Measurements from ENCODE around the gene ARHGDIG. TPM values are rescaled to one million over a fixed set of nuclear protein-coding genes. Genes with fewer than 3 reads are reported as not detected.

The ARHGDIG gene
- total RNA-seq, 1 donor from 2014 or later = 7.0 TPM

GRCh38 chr16:268141-269053 is 12.0 kb upstream of the ARHGDIG start:
- TF ChIP-seq CTCF (IDR thresholded peaks at IDR 0.05; ENCODE audit: borderline replicate concordance) = no peak
- Histone ChIP-seq H3K4me3 (no peak overlapping the region), H3K27ac (replicated peaks) (no peak overlapping the region), H3K9me3 (replicated peaks) (no peaks in the 10 kb centered on the region), H3K27me3 (ENCODE audit: low read depth) (peaks cover 1% of the 10 kb centered on the region), H3K36me3 (peaks cover 18% of the 10 kb centered on the region), H3K4me1 (no peaks in the 10 kb centered on the region)
- intact Hi-C loops (cut with micrococcal nuclease) = no loop called here
- no peak for DNase-seq

DNA sequence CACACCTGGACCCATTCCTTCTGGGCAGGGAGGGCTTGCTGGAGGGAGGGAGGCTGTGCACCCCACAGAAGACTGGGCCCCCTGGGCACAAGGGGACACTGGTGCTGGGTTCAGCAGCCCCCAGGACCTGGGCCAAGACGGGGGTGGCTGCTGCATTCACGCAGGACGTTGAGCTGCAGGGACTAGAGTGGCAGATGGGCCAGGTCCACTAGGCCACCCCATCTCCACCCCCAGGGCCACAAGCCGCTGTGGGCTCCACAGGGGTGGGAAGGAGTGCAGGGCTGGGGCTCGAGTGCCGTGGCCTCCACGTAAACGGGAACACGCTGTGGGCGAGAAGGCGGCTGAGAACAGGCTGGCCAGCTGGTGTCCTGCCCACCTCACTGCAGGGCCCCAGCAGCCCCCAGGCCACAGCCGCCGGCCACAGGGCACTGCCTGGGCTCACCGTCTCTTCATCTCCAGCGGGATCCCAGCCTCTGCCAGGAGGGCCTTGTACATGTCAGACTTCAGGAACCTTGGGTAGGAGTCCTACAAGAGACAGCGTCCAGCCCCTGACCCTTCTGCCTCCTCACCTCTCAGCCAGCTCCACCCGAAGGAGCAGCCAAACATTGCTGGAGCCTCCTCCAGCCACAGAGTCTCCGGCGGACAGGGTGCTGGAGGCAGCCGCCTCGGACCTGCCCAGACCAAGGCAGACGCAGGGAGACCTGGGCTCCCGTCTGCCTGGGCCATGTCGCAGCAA is 11.2 kb upstream of the ARHGDIG start:
- H3K27me3 ChIP-seq (ENCODE audit: low read depth) = peaks cover 7% of the 10 kb centered on the region
- H3K36me3 ChIP-seq = peaks cover 10% of the 10 kb centered on the region
- no peaks in the 10 kb centered on the region for H3K4me1 ChIP-seq
- H3K4me3 ChIP-seq = no peak overlapping the region
- intact Hi-C loops (cut with micrococcal nuclease) = no loop called here
- H3K27ac ChIP-seq (replicated peaks) = no peak overlapping the region
- DNase-seq = no peak
- no peaks in the 10 kb centered on the region for H3K9me3 ChIP-seq (replicated peaks)
- TF ChIP-seq CTCF (IDR thresholded peaks at IDR 0.05; ENCODE audit: borderline replicate concordance) = no peak

GRCh38 chr16:270381-271255 is 9.8 kb upstream of the ARHGDIG start:
- Histone ChIP-seq H3K4me3 (no peak overlapping the region), H3K27me3 (ENCODE audit: low read depth) (peaks cover 13% of the 10 kb centered on the region), H3K4me1 (peaks cover 12% of the 10 kb centered on the region), H3K36me3 (no peaks in the 10 kb centered on the region), H3K27ac (replicated peaks) (no peak overlapping the region), H3K9me3 (replicated peaks) (no peaks in the 10 kb centered on the region)
- no peak for DNase-seq
- no peak for TF ChIP-seq CTCF (IDR thresholded peaks at IDR 0.05; ENCODE audit: borderline replicate concordance)
- intact Hi-C loops (cut with micrococcal nuclease) = no loop called here

DNA sequence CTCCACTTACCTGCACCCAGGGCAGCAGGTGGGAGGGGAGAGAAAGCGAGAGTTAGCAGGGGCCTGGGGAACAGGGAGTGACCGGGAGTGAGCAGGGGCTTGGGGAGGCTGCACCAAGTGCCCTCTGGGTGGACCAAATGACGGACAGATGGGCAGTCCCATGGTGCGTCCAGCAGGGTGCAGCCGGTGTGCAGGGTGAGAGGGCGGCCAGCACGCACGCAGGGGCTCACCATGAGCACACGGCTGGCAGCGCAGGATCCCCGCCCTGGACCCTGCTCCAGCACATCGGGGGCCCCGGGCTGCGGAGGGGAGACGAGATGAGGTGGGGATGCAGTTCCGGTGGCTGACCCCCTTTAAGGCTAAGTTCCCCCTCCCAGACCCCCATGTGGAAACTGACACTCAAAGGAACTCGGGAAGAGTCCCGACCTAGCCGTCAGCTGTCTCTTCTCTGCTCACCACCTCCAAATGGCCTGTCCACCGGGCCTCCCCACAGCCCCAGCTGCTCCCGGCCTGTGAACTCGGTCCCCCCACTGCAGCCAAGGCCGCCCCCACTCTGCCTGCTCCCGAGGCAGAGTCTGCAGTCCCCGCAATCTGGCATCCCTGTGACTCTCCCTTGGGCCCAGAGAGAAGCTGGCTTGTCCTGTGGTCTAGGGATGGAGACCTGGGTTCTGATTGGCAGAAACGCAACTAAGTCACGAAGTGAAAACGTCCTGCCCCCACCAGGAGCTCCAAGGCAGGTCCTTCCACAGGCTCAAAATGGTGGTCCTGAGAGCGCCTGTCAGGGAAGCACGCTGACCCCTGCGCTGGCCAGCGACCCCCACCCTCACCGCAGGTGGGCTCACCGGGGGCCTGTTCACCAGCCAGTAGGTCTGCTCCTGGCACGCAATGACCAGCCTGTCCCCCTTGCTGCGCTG is 7.5 kb upstream of the ARHGDIG start:
- no peak overlapping the region for H3K27ac ChIP-seq (replicated peaks)
- intact Hi-C loops (cut with micrococcal nuclease) = no loop called here
- peaks cover 13% of the 10 kb centered on the region for H3K27me3 ChIP-seq (ENCODE audit: low read depth)
- no peaks in the 10 kb centered on the region for H3K36me3 ChIP-seq
- no peak for DNase-seq
- no peak for TF ChIP-seq CTCF (IDR thresholded peaks at IDR 0.05; ENCODE audit: borderline replicate concordance)
- H3K4me3 ChIP-seq = no peak overlapping the region
- peaks cover 19% of the 10 kb centered on the region for H3K4me1 ChIP-seq
- H3K9me3 ChIP-seq (replicated peaks) = no peaks in the 10 kb centered on the region
